Ammon's horn (tissue), 1 donor: Measurements from ENCODE around the gene LHFPL3.
"Not testable (repeated sequence)": the region's sequence is repeated elsewhere in the genome, so short reads cannot be mapped to it uniquely, and the experiment has no call there.

ENCODE experiments used
- DNase-seq: peaks from one replicate; pipeline ENCODE4 v3.0.0-alpha.2; 2016; ENCODE audit warnings: low spot score

Gene LHFPL3

GRCh38 chr7:104328296-104328969 lies at the start of gene LHFPL3:
Gene LHFPL3 (plus strand): TSS chr7:104328603.
- peak; percentile 54 for DNase-seq

- not testable (repeated sequence) for DNase-seq
Observed at GRCh38 chr7:104281685-104282084, 46.7 kb upstream of the LHFPL3 start.

- no peak for DNase-seq
Observed at GRCh38 chr7:104286839-104287238, 41.6 kb upstream of the LHFPL3 start.

GRCh38 chr7:104288137-104288536 lies 40.3 kb upstream of the LHFPL3 start:
- DNase-seq = no peak

GRCh38 chr7:104294291-104294690 lies 34.1 kb upstream of the LHFPL3 start:
- no peak for DNase-seq

- no peak for DNase-seq
Observed at GRCh38 chr7:104296266-104296665, 32.1 kb upstream of the LHFPL3 start.

- DNase-seq = no peak
Observed at GRCh38 chr7:104296900-104297299, 31.5 kb upstream of the LHFPL3 start.

- no peak for DNase-seq
Observed at GRCh38 chr7:104299323-104299722, 29.1 kb upstream of the LHFPL3 start.

GRCh38 chr7:104299777-104300176 lies 28.6 kb upstream of the LHFPL3 start:
- no peak for DNase-seq

- no peak for DNase-seq
Observed at GRCh38 chr7:104306793-104307192, 21.6 kb upstream of the LHFPL3 start.

- DNase-seq = no peak
Observed at GRCh38 chr7:104317948-104318629, 10.3 kb upstream of the LHFPL3 start.

- DNase-seq = no peak
Observed at GRCh38 chr7:104327534-104327933, 869 bp upstream of the LHFPL3 start.

- DNase-seq = no peak
Observed at GRCh38 chr7:104327938-104328295, 486 bp upstream of the LHFPL3 start.

GRCh38 chr7:104328970-104329825 lies 795 bp downstream of the LHFPL3 start:
- peak; percentile 3 for DNase-seq

- peak; percentile 49 for DNase-seq
Observed at GRCh38 chr7:104341546-104341945, 13.1 kb downstream of the LHFPL3 start.

- no peak for DNase-seq
Observed at GRCh38 chr7:104352736-104353135, 24.3 kb downstream of the LHFPL3 start.

GRCh38 chr7:104357166-104357565 lies 28.8 kb downstream of the LHFPL3 start:
- DNase-seq = no peak

GRCh38 chr7:104358446-104359132 lies 30.2 kb downstream of the LHFPL3 start:
- DNase-seq = no peak

- no peak for DNase-seq
Observed at GRCh38 chr7:104362756-104363155, 34.4 kb downstream of the LHFPL3 start.

GRCh38 chr7:104363355-104363754 lies 35.0 kb downstream of the LHFPL3 start:
- DNase-seq = no peak

GRCh38 chr7:104366390-104366789 lies 38.0 kb downstream of the LHFPL3 start:
- DNase-seq = no peak

GRCh38 chr7:104367926-104368325 lies 39.5 kb downstream of the LHFPL3 start:
- no peak for DNase-seq
